ENCODE measurements around the gene CHCHD6.

CHCHD6 gene

GRCh38 chr3:126895178-126896066 lies 191.4 kb downstream of the CHCHD6 start:
- peak; percentile 25 for DNase-seq (ENCODE audit: low read depth)

- no peak for DNase-seq (ENCODE audit: low read depth)
Observed at GRCh38 chr3:126896067-126896441, 192.0 kb downstream of the CHCHD6 start.

- DNase-seq (ENCODE audit: low read depth): no peak
Observed at GRCh38 chr3:126896968-126897367, 192.9 kb downstream of the CHCHD6 start.

GRCh38 chr3:126897943-126898342 lies 193.9 kb downstream of the CHCHD6 start:
- DNase-seq (ENCODE audit: low read depth): no peak

GRCh38 chr3:126900859-126901540 lies 197.0 kb downstream of the CHCHD6 start:
- peak; percentile 44 for DNase-seq (ENCODE audit: low read depth)

GRCh38 chr3:126901631-126902030 lies 197.6 kb downstream of the CHCHD6 start:
- DNase-seq (ENCODE audit: low read depth): no peak

GRCh38 chr3:126903521-126903920 lies 199.5 kb downstream of the CHCHD6 start:
- no peak for DNase-seq (ENCODE audit: low read depth)

GRCh38 chr3:126907557-126907956 lies 203.5 kb downstream of the CHCHD6 start:
- DNase-seq (ENCODE audit: low read depth): no peak

GRCh38 chr3:126908752-126909275 lies 204.8 kb downstream of the CHCHD6 start:
- no peak for DNase-seq (ENCODE audit: low read depth)

- DNase-seq (ENCODE audit: low read depth): no peak
Observed at GRCh38 chr3:126910231-126910630, 206.2 kb downstream of the CHCHD6 start.

- DNase-seq (ENCODE audit: low read depth): peak; percentile 100
Observed at GRCh38 chr3:126911162-126912026, 207.4 kb downstream of the CHCHD6 start.

GRCh38 chr3:126912027-126912422 lies 208.0 kb downstream of the CHCHD6 start:
- DNase-seq (ENCODE audit: low read depth): no peak

GRCh38 chr3:126912491-126913195 lies 208.6 kb downstream of the CHCHD6 start:
- DNase-seq (ENCODE audit: low read depth): no peak

- DNase-seq (ENCODE audit: low read depth): peak; percentile 46
Observed at GRCh38 chr3:126913524-126913923, 209.5 kb downstream of the CHCHD6 start.

- no peak for DNase-seq (ENCODE audit: low read depth)
Observed at GRCh38 chr3:126914226-126914625, 210.2 kb downstream of the CHCHD6 start.

GRCh38 chr3:126915015-126915414 lies 211.0 kb downstream of the CHCHD6 start:
- no peak for DNase-seq (ENCODE audit: low read depth)

- no peak for DNase-seq (ENCODE audit: low read depth)
Observed at GRCh38 chr3:126916546-126916945, 212.5 kb downstream of the CHCHD6 start.

- no peak for DNase-seq (ENCODE audit: low read depth)
Observed at GRCh38 chr3:126917232-126917804, 213.3 kb downstream of the CHCHD6 start.

GRCh38 chr3:126918355-126918821 lies 214.3 kb downstream of the CHCHD6 start:
- no peak for DNase-seq (ENCODE audit: low read depth)

- DNase-seq (ENCODE audit: low read depth): no peak
Observed at GRCh38 chr3:126921085-126921824, 217.2 kb downstream of the CHCHD6 start.
